ENCODE data around the gene SCN9A.

- TF ChIP-seq CTCF (IDR thresholded peaks at IDR 0.05) = no peak
- no peak for TF ChIP-seq POLR2A (IDR thresholded peaks at IDR 0.05)
These were observed 208.3 kb downstream of the SCN9A start for GRCh38 chr2:166167449-166167848.
